ENCODE measurements around the gene ZBTB43.

- no peak for TF ChIP-seq CTCF (IDR thresholded peaks at IDR 0.05)
- no peak for TF ChIP-seq ZFX (IDR thresholded peaks at IDR 0.05; ENCODE audit: borderline replicate concordance)
Observed at GRCh38 chr9:126822278-126822677, 17.4 kb downstream of the ZBTB43 start.
